ENCODE data around the gene LMCD1.
A peak's percentile ranks its signal among the peaks of the same experiment; 100 is the strongest.
"Not testable (repeated sequence)": the region's sequence is repeated elsewhere in the genome, so short reads cannot be mapped to it uniquely, and the experiment has no call there.

Gene LMCD1

DNA sequence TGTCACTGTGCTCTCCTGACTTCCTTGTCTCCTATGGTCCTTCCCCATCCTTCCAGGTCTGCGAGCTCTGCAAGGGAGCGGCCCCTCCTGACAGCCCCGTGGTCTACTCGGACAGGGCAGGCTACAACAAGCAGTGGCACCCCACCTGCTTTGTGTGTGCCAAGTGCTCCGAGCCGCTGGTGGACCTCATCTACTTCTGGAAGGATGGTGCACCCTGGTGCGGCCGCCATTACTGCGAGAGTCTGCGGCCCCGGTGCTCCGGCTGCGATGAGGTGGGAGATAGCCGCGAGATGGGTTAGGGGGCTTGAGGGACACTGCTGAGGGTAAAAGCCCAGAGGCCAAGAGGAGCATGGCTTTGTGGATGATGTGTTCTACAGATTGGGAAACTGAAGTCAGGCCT, 63.8 kb downstream of the LMCD1 start:
- DNase-seq, result no peak

DNA sequence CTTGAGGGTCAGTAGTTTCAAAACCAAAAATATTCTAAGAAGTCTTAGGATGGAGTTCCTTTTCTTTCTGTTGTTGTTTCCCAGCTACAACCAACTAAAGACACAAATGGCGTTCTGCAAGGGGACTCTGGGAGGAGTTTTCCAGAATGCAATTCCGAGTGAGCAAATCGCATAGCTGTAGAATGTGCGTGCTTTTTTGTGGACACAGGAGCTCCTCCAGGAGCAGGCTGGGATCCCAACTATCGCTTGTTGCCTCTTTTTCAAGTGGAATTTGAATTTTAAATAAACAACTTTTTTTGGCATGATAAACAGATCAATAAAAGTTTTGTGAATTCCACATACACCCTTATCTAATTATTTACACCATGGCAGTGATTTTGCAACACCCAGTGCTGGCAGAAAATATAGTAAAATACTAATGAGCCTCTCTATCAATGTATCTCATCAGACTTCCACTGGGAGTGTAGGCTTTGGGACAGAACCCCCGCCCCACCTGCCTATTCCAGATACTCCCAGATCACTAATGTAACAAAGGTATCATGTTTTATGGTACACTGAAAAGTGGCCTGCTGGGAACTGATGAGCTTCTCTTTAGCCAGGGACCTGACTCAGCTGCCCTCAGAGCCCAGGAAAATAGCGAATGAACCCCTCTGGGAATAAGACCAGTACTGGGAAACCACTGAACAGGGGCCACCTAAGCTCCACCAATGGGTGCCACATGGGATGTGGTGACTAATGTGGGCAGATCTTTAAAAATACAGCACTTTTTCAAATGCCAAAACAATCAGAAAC, 66.4 kb downstream of the LMCD1 start:
- DNase-seq, result no peak

DNA sequence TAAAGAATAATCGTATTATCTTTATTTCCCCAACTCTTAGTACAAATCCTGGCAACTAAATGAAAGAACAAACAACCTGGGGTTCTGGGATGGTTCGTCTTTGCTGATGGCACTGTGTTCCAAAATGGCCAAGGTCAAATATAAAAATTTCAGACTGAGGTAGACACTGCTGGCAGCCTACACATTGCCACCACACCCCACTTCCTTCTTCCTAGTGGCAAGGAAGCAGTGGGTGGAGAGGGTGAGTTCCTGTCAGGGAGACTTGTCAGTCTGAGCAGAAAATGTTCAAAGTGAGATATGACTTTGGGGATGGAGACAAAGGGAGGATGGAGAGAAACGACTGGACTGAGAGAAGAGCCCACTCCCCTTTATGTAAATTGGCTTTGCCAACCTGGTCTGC, 69.6 kb downstream of the LMCD1 start:
- DNase-seq, result peak; percentile 5

DNA sequence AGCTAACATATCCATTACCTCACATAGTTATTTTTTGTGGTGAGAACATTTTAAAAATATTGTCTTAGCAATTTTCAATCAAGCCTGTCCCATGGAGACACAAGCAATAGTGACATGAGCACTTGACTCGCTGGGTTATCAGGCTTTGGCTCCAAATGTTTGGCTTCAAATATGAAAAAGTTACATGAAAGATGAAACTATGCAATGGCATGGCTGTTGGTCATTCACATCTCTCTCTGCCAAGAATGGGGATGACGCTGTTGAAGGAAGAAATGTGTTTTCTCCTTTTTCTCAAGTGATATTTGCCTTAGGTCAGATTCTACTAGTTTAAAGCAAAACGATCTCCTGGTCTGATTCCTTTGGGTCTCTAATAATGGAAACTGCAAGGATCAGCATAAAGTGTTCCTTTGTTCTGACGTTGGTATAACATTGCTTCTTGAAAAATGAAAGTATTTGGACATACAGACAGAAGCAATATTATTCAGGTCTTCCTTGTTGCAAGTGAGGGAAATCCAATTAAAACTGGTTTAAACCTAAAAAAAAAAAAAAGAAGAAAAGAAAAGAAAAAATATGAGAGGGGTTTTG, 71.8 kb downstream of the LMCD1 start:
- DNase-seq, result no peak

- DNase-seq, result no peak
Observed at GRCh38 chr3:8574040-8574669, 72.5 kb downstream of the LMCD1 start.

- DNase-seq, result no peak
Observed at GRCh38 chr3:8574670-8575322, 73.2 kb downstream of the LMCD1 start.

DNA sequence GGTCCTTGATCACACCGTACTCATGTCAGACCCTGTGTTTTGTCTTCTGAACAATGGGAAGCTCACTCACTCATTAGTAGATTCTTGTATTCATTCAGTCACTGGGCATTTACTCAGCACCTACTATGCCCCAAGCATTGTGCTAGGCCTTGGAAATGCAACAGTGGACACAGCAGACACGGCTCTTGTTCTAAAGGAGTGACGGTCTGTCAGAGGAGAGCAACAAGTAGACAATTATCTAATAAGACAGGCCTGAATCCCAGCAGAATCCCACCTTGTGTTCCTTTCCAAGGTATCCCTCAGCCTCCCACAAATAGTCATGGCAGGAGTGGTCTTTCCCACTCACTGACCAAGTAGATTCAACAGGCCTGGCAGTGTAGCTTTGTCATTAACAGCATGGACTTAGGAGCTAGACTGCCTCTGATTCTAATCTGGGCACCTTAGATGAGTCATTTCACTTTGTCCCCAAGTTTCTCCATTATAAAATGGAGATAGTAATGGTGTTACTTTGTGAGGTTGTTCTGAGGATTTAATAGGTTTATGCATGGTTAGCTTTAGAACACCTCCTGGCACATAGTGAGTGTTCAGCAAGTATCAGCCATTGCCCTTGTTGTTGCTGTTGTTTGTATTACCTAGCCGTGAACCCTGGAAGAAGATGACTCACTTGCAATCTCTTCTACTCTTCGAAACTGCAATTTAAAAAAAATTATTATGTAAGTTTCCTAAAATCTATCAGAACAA, 73.9 kb downstream of the LMCD1 start:
- no peak for DNase-seq

DNA sequence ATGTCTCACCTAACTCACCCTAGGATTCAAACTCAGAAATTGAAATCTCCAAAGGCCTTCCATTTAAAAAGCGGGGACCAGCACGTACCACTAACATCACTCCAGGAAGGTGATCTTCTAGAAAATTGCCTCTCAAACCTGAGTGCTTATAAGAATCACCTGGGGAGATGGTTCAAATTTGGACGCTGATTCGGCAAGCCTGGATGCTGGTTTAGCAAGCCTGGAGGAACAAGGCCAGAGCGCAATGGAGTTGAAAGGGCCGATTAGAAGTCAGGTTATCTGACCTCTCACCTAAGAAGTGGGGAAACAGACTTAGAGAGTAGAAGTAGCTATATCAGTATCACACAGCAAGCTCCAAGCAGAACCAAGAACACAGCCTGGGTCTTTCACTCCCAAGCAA, 74.8 kb downstream of the LMCD1 start:
- DNase-seq, result no peak

GRCh38 chr3:8576841-8577571, 75.4 kb downstream of the LMCD1 start:
- DNase-seq, result no peak

DNA sequence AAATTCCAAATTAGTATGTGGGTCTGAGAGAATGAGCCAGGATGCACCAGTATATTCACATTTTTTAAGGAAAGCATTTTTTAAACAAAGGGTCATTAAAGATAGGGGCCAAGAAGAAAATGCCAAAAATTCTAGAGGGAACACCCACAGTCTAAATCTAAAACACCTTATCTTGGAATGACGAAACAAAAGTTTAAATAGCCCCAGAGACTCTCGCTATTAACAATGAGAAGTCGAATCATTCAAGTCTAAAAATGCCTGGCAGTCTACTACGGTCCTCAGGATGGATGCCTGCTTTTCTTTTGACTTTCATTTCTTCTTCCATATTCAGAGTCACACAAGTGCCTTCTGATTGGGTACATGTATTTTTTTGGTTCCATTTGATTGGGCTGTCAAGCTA, 76.7 kb downstream of the LMCD1 start:
- no peak for DNase-seq

- DNase-seq, result no peak
Observed at GRCh38 chr3:8579096-8579495, 77.5 kb downstream of the LMCD1 start.

- DNase-seq, result no peak
Observed at GRCh38 chr3:8579943-8580342, 78.3 kb downstream of the LMCD1 start.

DNA sequence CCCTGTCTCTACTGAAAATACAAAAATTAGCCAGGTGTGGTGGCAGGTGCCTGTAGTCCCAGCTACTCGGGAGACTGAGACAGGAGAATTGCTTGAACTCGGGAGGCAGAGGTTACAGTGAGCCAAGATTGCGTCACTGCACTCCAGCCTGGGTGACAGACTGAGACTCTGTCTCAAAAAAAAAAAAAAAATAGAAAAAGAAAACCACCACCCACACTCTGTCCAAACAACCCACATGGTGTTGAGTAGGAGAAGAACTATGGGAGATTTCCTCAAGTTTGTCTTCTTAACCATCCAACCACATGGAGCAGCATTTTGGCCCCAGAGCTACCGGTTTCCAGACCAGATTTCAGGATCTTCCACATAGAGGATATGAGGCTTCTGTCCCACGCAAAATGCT, 78.8 kb downstream of the LMCD1 start:
- DNase-seq, result not testable (repeated sequence)

DNA sequence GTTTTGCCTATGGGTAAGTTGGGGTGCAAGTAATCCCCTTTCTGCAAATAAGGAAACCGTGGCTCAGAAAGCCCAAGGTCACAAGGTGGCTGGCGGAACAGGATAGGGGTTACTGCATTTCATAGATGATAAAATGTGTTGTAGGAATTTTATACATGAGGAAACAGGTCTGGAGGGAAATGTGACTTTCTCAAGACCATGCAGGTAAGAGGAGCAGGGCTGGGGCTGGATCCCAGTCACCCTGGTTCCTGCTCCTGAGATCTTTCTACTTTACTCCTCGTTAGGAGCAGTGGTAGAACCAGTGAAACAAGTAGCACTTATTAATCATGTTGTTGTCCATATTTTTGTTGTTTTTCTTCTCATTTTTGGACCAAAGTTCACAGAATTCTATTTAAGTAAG, 79.8 kb downstream of the LMCD1 start:
- DNase-seq, result no peak

DNA sequence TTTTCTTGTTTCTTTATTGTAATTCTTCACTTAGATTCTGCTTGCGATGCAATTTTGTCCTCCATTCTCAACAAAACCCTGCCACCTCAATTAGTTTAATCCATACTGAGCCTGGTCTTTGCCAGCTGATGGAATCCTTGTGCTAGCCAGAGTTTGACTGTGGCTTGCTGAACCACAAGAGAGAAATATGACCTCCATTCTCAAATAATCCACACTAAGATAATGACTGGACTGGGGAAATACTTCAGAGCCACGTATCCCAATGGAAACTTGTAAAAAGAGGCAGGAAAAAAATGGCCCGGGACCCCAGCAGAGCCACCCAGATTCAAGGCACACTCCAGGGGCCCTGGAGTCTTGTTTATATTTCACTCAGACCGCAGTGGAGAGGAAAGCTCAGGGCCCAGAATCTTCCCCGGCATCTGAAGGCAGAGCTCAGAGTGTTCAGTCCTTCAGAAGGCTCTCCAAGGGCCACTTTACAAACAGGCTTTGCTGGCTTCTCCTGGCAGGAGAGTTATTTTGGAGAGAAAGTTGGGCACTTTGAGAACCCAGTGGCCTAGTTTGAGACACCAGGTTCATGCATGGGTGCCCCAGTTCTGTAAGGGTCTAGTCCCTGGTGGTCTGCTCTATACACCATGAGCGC, 80.3 kb downstream of the LMCD1 start:
- no peak for DNase-seq

DNA sequence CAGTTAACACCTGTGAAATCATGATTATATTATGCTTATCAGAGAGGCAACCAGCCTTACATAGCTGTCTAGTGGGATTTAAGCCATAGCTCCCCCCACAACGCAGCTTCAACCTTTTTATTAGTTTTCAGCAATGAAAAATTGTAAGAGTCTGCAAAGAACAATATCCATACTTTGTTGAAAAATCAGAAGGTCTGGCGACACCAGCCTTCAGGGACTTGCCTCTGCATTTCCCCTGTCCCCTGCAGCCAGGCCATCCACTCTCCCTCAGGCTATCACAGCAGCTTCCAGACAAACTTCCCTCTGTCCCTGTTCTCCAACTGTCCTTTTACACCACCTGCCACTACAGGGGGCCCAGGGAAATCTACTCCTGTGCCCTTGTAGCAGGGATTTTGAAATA, 83.0 kb downstream of the LMCD1 start:
- no peak for DNase-seq

DNA sequence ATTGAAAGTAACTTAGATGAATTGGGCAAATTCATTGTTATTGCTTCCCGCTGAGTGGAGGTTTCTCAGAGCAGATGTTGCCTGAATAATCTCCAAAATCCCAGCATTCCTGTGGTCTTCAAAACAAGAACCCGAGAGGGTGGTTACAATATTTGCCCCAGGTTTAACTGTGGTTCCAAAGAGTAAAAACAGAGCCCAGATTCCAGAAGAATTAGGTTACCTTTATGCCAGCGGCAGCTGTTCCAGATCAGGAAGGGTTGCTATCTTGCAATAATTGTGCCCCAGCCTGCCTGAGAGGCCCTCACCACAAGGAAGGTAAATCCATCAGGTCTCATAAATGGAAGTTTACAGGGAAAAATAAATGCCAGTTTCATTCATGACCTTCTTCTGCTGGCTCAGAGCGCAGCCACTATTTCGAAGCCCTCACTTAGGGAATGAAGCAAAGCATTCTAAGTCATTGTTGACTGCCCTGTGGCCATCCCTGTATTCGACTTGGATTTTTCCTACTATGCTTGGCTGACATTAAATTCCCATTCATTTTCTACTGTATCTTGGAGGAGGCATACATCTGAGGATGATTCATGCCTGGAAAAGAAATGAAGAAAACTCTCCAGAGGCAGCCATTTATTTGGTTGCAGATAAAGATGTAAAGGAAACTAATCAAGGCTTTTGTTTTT, 88.4 kb downstream of the LMCD1 start:
- DNase-seq, result no peak

GRCh38 chr3:8593021-8593827, 91.6 kb downstream of the LMCD1 start:
- DNase-seq, result no peak

- no peak for DNase-seq
Observed at GRCh38 chr3:8595252-8595651, 93.6 kb downstream of the LMCD1 start.

DNA sequence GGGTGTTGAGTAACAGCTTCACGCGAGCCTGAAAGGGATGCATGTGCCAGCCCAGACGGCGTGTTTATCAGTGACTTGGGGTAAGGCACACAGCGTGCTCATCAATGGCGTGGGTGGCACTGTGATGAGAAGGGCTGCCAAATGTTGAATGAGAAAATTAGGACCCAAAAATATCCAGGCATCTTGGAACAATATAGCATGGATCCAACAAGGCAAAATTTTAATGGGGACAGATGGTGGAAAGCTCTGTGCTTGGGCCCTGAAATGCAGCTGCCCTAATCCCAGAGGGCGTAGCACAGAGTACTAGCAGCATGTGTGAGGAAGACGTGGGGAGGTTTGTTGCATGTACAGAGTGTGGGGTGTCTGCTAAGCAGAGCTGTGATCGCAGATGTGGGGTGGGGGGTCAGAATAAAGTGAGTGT, 94.1 kb downstream of the LMCD1 start:
- no peak for DNase-seq

All from CD4-positive, alpha-beta T cell treated with Interleukin-17A for 1 hour (primary cell).